ENCODE measurements around the gene CCKAR. TPM values are rescaled to one million over a fixed set of nuclear protein-coding genes. Genes with fewer than 3 reads are reported as not detected.

Gene CCKAR
- total and polyA plus RNA-seq, 2 donors (not counting 3 experiments of a cell fraction or from before 2014, with no cell fraction given): not detected

- Histone ChIP-seq H3K27me3 (ENCODE audit: control insufficient read depth in 2 of 2, insufficient read depth in 2 of 2, low read length in 2 of 2) (peaks cover 1 to 2% of the 10 kb centered on the region in 2 experiments), H3K4me1 (ENCODE audit: control insufficient read depth, extremely low read depth, insufficient read depth, low read length) (no peaks in the 10 kb centered on the region), H3K79me2 (ENCODE audit: control insufficient read depth, insufficient read depth, low read length) (no peaks in the 10 kb centered on the region), H3K9me1 (replicated peaks; ENCODE audit: control insufficient read depth, extremely low read depth, insufficient read depth, low read length) (no peaks in the 10 kb centered on the region), H3K9ac (replicated peaks; ENCODE audit: extremely low read depth, insufficient read depth, low read length) (no peak overlapping the region), H3K9me3 (replicated peaks; ENCODE audit: control insufficient read depth, insufficient read depth, low read length) (no peaks in the 10 kb centered on the region), H3K36me3 (ENCODE audit: control insufficient read depth in 2 of 2, extremely low read depth in 1 of 2, insufficient read depth in 2 of 2, low read length in 2 of 2) (no peaks in the 10 kb centered on the region), H2AFZ (ENCODE audit: low read depth, low read length) (no peak overlapping the region), H3K27ac (ENCODE audit: insufficient read depth, low read depth, low read length) (no peak overlapping the region), H4K20me1 (replicated peaks; ENCODE audit: control insufficient read depth, extremely low read depth, insufficient read depth, low read length) (no peaks in the 10 kb centered on the region), H3K4me2 (ENCODE audit: insufficient read depth, low read length) (no peak overlapping the region), H3K4me3 (replicated peaks in 1 of 3; ENCODE audit: insufficient read depth in 1 of 3, low read depth in 1 of 3, low read length in 3 of 3) (no peak overlapping the region)
- TF ChIP-seq FOS (IDR thresholded peaks at IDR 0.05; ENCODE audit: borderline replicate concordance, insufficient read depth, low read length) (no peak), POLR2AphosphoS5 (IDR thresholded peaks at IDR 0.05; ENCODE audit: insufficient read depth, low read depth, low read length) (no peak), JUN (IDR thresholded peaks at IDR 0.05; ENCODE audit: borderline replicate concordance, insufficient read depth, insufficient read length, low read depth) (no peak), GATA2 (IDR thresholded peaks at IDR 0.05; ENCODE audit: insufficient read depth, insufficient read length, low read depth, low read length) (no peak), CTCF (IDR thresholded peaks at IDR 0.05; ENCODE audit: extremely low read depth in 1 of 2, insufficient read depth in 1 of 2, low read depth in 1 of 2, low read length in 2 of 2) (no peak), POLR2A (IDR thresholded peaks at IDR 0.05; ENCODE audit: low read depth, low read length) (no peak), MYC (IDR thresholded peaks at IDR 0.05; ENCODE audit: low read depth, low read length) (no peak)
- no TSS peak for BruUV-seq (replicated peaks)
- dilution Hi-C loops (cut with MboI; ENCODE audit: extremely low pct_ligation_motif_present, low sequenced_read_pairs): no loop called here
- FAIRE-seq (no peak), DNase-seq (ENCODE audit: low read depth, low spot score) (no peak)
- intact Hi-C loops (cut with micrococcal nuclease): no loop called here
- CTCF ChIA-PET: no interaction called here
- POLR2A ChIA-PET: no interaction called here
Measured at GRCh38 chr4:26509681-26510333, 19.5 kb upstream of the CCKAR start.
